ENCODE measurements around the gene SLC36A2. TPM values are rescaled to one million over a fixed set of nuclear protein-coding genes. Genes with fewer than 3 reads are reported as not detected.
"Not testable (repeated sequence)": the region's sequence is repeated elsewhere in the genome, so short reads cannot be mapped to it uniquely, and the experiment has no call there.

The SLC36A2 gene
- total RNA-seq, 1 donor from 2014 or later = 0.16 TPM

- intact Hi-C loops (cut with micrococcal nuclease) = no loop called here
- H3K9me3 ChIP-seq (replicated peaks) = peaks cover 13% of the 10 kb centered on the region
- TF ChIP-seq CTCF (IDR thresholded peaks at IDR 0.05; ENCODE audit: borderline replicate concordance) = no peak
- no peak overlapping the region for H3K4me3 ChIP-seq
- no peaks in the 10 kb centered on the region for H3K4me1 ChIP-seq
- DNase-seq = no peak
- H3K36me3 ChIP-seq = no peaks in the 10 kb centered on the region
- no peaks in the 10 kb centered on the region for H3K27me3 ChIP-seq (ENCODE audit: low read depth)
- H3K27ac ChIP-seq (replicated peaks) = no peak overlapping the region
These were observed 34.5 kb downstream of the SLC36A2 start for GRCh38 chr5:151312756-151313324.

GRCh38 chr5:151310932-151311331, 36.4 kb downstream of the SLC36A2 start:
- no peak for DNase-seq
- Histone ChIP-seq H3K4me1 (no peaks in the 10 kb centered on the region), H3K27ac (replicated peaks) (no peak overlapping the region), H3K27me3 (ENCODE audit: low read depth) (no peaks in the 10 kb centered on the region), H3K4me3 (no peak overlapping the region), H3K36me3 (no peaks in the 10 kb centered on the region), H3K9me3 (replicated peaks) (peaks cover 13% of the 10 kb centered on the region)
- intact Hi-C loops (cut with micrococcal nuclease) = no loop called here
- no peak for TF ChIP-seq CTCF (IDR thresholded peaks at IDR 0.05; ENCODE audit: borderline replicate concordance)

GRCh38 chr5:151309821-151310220, 37.5 kb downstream of the SLC36A2 start:
- H3K4me1 ChIP-seq; H3K27ac ChIP-seq (replicated peaks); H3K27me3 ChIP-seq (ENCODE audit: low read depth); intact Hi-C loops (cut with micrococcal nuclease); DNase-seq; H3K4me3 ChIP-seq; H3K36me3 ChIP-seq: not testable (repeated sequence)
- peaks cover 13% of the 10 kb centered on the region for H3K9me3 ChIP-seq (replicated peaks)

- peaks cover 13% of the 10 kb centered on the region for H3K9me3 ChIP-seq (replicated peaks)
- H3K4me1 ChIP-seq; H3K4me3 ChIP-seq; H3K27ac ChIP-seq (replicated peaks); H3K27me3 ChIP-seq (ENCODE audit: low read depth); H3K36me3 ChIP-seq; DNase-seq; intact Hi-C loops (cut with micrococcal nuclease): not testable (repeated sequence)
These were observed 38.1 kb downstream of the SLC36A2 start for GRCh38 chr5:151309266-151309665.

GRCh38 chr5:151303666-151304065, 43.7 kb downstream of the SLC36A2 start, which contains the start of gene SLC36A3:
Gene SLC36A3 (minus strand): TSS chr5:151303766. CDS start chr5:151303354, 412 bp downstream.
- intact Hi-C loops (cut with micrococcal nuclease) = no loop called here

GRCh38 chr5:151298063-151298855, 49.1 kb downstream of the SLC36A2 start:
- H3K27me3 ChIP-seq (ENCODE audit: low read depth) = peaks cover 62% of the 10 kb centered on the region
- DNase-seq = no peak
- H3K27ac ChIP-seq (replicated peaks) = no peak overlapping the region
- H3K36me3 ChIP-seq = no peaks in the 10 kb centered on the region
- H3K4me1 ChIP-seq = no peaks in the 10 kb centered on the region
- H3K9me3 ChIP-seq (replicated peaks) = no peaks in the 10 kb centered on the region
- intact Hi-C loops (cut with micrococcal nuclease) = no loop called here
- no peak for TF ChIP-seq CTCF (IDR thresholded peaks at IDR 0.05; ENCODE audit: borderline replicate concordance)
- H3K4me3 ChIP-seq = no peak overlapping the region

More at GRCh38 chr5:151303666-151304065, 43.7 kb downstream of the SLC36A2 start, which contains the start of gene SLC36A3:
- no peak for DNase-seq
- H3K9me3 ChIP-seq (replicated peaks) = no peaks in the 10 kb centered on the region
- peaks cover 41% of the 10 kb centered on the region for H3K27me3 ChIP-seq (ENCODE audit: low read depth)
- no peak for TF ChIP-seq CTCF (IDR thresholded peaks at IDR 0.05; ENCODE audit: borderline replicate concordance)
- H3K36me3 ChIP-seq = no peaks in the 10 kb centered on the region
- no peak within 1 kb of the TSS for H3K4me3 ChIP-seq
- H3K27ac ChIP-seq (replicated peaks) = no peak within 1 kb of the TSS
- no peaks in the 10 kb centered on the region for H3K4me1 ChIP-seq

All from left ventricle myocardium inferior (tissue), 1 donor.